ENCODE data around the gene AGPAT3. TPM values are rescaled to one million over a fixed set of nuclear protein-coding genes. Genes with fewer than 3 reads are reported as not detected.

Gene AGPAT3
- polyA plus RNA-seq, 2 of the 4 experiments (the other 2 are of a cell fraction), result 18.2 to 20.3 TPM

- ATAC-seq (no peak), FAIRE-seq (no peak), DNase-seq (ENCODE audit: low read depth in 1 of 2, low spot score in 1 of 2) (no peak)
- H3K4me2 ChIP-seq, result no peak overlapping the region
- no peak overlapping the region for H3K27ac ChIP-seq
- no peak overlapping the region for H3K4me3 ChIP-seq
- TF ChIP-seq NPAS2 (CRISPR knock-in tag; IDR thresholded peaks at IDR 0.05; ENCODE audit: borderline replicate concordance) (no peak), CBX2 (IDR thresholded peaks at IDR 0.05; ENCODE audit: borderline replicate concordance, low read depth) (no peak), JUNB (IDR thresholded peaks at IDR 0.05) (no peak), ESRRA (IDR thresholded peaks at IDR 0.05; ENCODE audit: borderline replicate concordance, low read length) (no peak), SREBF2 (IDR thresholded peaks at IDR 0.05) (no peak), MAX (IDR thresholded peaks at IDR 0.05) (no peak), KDM1A (IDR thresholded peaks at IDR 0.05; ENCODE audit: low read depth) (no peak), MYC (IDR thresholded peaks at IDR 0.05; ENCODE audit: borderline replicate concordance, low read length) (no peak), HDAC2 (IDR thresholded peaks at IDR 0.05) (no peak), NR3C1 (IDR thresholded peaks at IDR 0.05) (no peak), EHF (CRISPR knock-in tag; IDR thresholded peaks at IDR 0.05) (no peak), FOSB (CRISPR knock-in tag; IDR thresholded peaks at IDR 0.05) (no peak), EHMT2 (IDR thresholded peaks at IDR 0.05; ENCODE audit: low read depth) (no peak), KDM5A (IDR thresholded peaks at IDR 0.05) (no peak), RCOR1 (IDR thresholded peaks at IDR 0.05; ENCODE audit: low read depth, low read length) (no peak), HMGXB4 (CRISPR knock-in tag; IDR thresholded peaks at IDR 0.05; ENCODE audit: borderline replicate concordance) (no peak), EP300 (IDR thresholded peaks at IDR 0.05) (no peak), REST (IDR thresholded peaks at IDR 0.05) (no peak)
- TF ChIP-seq, protein P1, sequence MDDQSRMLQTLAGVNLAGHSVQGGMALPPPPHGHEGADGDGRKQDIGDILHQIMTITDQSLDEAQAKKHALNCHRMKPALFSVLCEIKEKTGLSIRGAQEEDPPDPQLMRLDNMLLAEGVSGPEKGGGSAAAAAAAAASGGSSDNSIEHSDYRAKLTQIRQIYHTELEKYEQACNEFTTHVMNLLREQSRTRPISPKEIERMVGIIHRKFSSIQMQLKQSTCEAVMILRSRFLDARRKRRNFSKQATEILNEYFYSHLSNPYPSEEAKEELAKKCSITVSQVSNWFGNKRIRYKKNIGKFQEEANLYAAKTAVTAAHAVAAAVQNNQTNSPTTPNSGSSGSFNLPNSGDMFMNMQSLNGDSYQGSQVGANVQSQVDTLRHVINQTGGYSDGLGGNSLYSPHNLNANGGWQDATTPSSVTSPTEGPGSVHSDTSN (IDR thresholded peaks at IDR 0.05), result no peak
- ChIA-PET POLR2A (no interaction called here), CTCF (interaction anchor here (0.6 kb wide), 1 partner anchor 172 kb away, joined by 5 read pairs; no protein-coding TSS in a partner anchor)
- H3K4me1 ChIP-seq, result peaks cover 11% of the 10 kb centered on the region; the same call in 2 of the 3 replicates
- WGBS (ENCODE audit: missing lambda C conversion rate), result 92% methylated on average over 10 of the region's 22 CpGs
- no peaks in the 10 kb centered on the region for H3K9me3 ChIP-seq
Observed at GRCh38 chr21:43957611-43958362, 92.8 kb downstream of the AGPAT3 start.
